Measurements from ENCODE around the gene PTPRN2. TPM values are rescaled to one million over a fixed set of nuclear protein-coding genes. Genes with fewer than 3 reads are reported as not detected.
A peak's percentile ranks its signal among the peaks of the same experiment; 100 is the strongest.

Gene PTPRN2
- total RNA-seq, 1 experiment from 2014 or later: 2.1 TPM

- TF ChIP-seq CBX3 (IDR thresholded peaks at IDR 0.05; ENCODE audit: low read depth) (no peak), MAX (IDR thresholded peaks at IDR 0.05) (no peak), JUND (IDR thresholded peaks at IDR 0.05) (no peak), CEBPB (IDR thresholded peaks at IDR 0.05; ENCODE audit: low read depth) (no peak), ATF3 (IDR thresholded peaks at IDR 0.05) (no peak)
These were observed 911.0 kb downstream of the PTPRN2 start (continued) for GRCh38 chr7:157676456-157677255.

GRCh38 chr7:157676001-157676400 lies 911.6 kb downstream of the PTPRN2 start:
- Histone ChIP-seq H4K20me1 (ENCODE audit: insufficient read depth) (no peaks in the 10 kb centered on the region), H3K4me3 (replicated peaks in 1 of 2; ENCODE audit: low read depth in 1 of 2, low read length in 2 of 2) (no peak overlapping the region), H3K9me3 (ENCODE audit: control insufficient read depth in 1 of 2, insufficient read depth in 1 of 2, low read depth in 1 of 2, low read length in 2 of 2) (no peaks in the 10 kb centered on the region), H3K27me3 (ENCODE audit: insufficient read depth, low read length) (no peaks in the 10 kb centered on the region), H3K27ac (ENCODE audit: low read depth, low read length) (no peak overlapping the region), H3K9me2 (ENCODE audit: insufficient read depth) (no peaks in the 10 kb centered on the region), H2AFZ (ENCODE audit: low read depth, low read length, poor library complexity, severe bottlenecking) (no peak overlapping the region), H3K4me2 (ENCODE audit: low read length) (no peak overlapping the region), H3K79me2 (ENCODE audit: insufficient read depth, low read length) (peaks cover 8% of the 10 kb centered on the region), H3K9ac (ENCODE audit: low read length) (no peak overlapping the region), H3K36me3 (ENCODE audit: control insufficient read depth in 1 of 2, insufficient read depth in 2 of 2, low read length in 2 of 2) (no peaks in the 10 kb centered on the region), H3K4me1 (ENCODE audit: control insufficient read depth in 1 of 2, insufficient read depth in 2 of 2, low read length in 2 of 2) (peaks cover 13 to 25% of the 10 kb centered on the region in 2 experiments)
- intact Hi-C loops (cut with micrococcal nuclease): no loop called here
- BruUV-seq (replicated peaks): no TSS peak
- ATAC-seq: peak; percentile 63
- CTCF ChIA-PET: no interaction called here
- TF ChIP-seq EGR1 (IDR thresholded peaks at IDR 0.05; ENCODE audit: low read depth) (no peak), MAX (IDR thresholded peaks at IDR 0.05) (no peak), EZH2phosphoT487 (IDR thresholded peaks at IDR 0.05; ENCODE audit: borderline replicate concordance) (no peak), RAD21 (IDR thresholded peaks at IDR 0.05; ENCODE audit: low read depth) (no peak), CBX3 (IDR thresholded peaks at IDR 0.05; ENCODE audit: low read depth) (no peak), ATF3 (IDR thresholded peaks at IDR 0.05) (no peak), CEBPB (IDR thresholded peaks at IDR 0.05; ENCODE audit: low read depth) (no peak), POLR2AphosphoS5 (IDR thresholded peaks at IDR 0.05; ENCODE audit: low read depth, low read length) (no peak), ZBTB33 (IDR thresholded peaks at IDR 0.05; ENCODE audit: extremely low read depth, insufficient replicate concordance, low read length) (no peak), SP1 (IDR thresholded peaks at IDR 0.05; ENCODE audit: low read depth) (no peak), REST (IDR thresholded peaks at IDR 0.05; ENCODE audit: low read depth) (no peak), FOSL1 (IDR thresholded peaks at IDR 0.05; ENCODE audit: low read depth) (no peak), SIN3A (IDR thresholded peaks at IDR 0.05; ENCODE audit: low read depth) (no peak), ELF1 (IDR thresholded peaks at IDR 0.05; ENCODE audit: borderline replicate concordance, low read depth) (no peak), YY1 (IDR thresholded peaks at IDR 0.05; ENCODE audit: extremely low read depth, insufficient replicate concordance, low read depth, low read length) (no peak), EZH2 (IDR thresholded peaks at IDR 0.05) (no peak), TCF7L2 (IDR thresholded peaks at IDR 0.05; ENCODE audit: borderline replicate concordance, extremely low read depth, insufficient read depth, insufficient read length) (no peak), ZFX (IDR thresholded peaks at IDR 0.05) (no peak)
- RAD21 ChIA-PET (ENCODE audit: low non-redundant PET in 1 of 2, low total read pairs in 2 of 2, uncharacterized antibody in 2 of 2, unreplicated experiment in 2 of 2): no interaction called here
- no peak for DNase-seq (ENCODE audit: low read depth, low spot score)
- POLR2A ChIA-PET: no interaction called here
